IMR-90 (cell line): ENCODE data around the gene UGT2B15. TPM values are rescaled to one million over a fixed set of nuclear protein-coding genes. Genes with fewer than 3 reads are reported as not detected.

Experiments used
- ATAC-seq: fragments of 200-7000 bp; cut with Tn5 transposase; 2 replicates; pipeline ENCODE4 v1.9.1; 2020; ENCODE audit warnings: low read depth, mild to moderate bottlenecking, moderate library complexity
- BruUV-seq: library from RNA; stranded (reverse); fragments of 400-500 nt; replicated peaks from 2 replicates; lab custom pipeline; 2021; lab: Mats Ljungman, UMichigan
- CTCF ChIA-PET: fragments of 300-600 bp; formaldehyde crosslinking; extraction: SDS; loops from one replicate; lab custom pipeline; 2021; ENCODE audit warnings: antibody characterized with exemption; lab: Yijun Ruan, JAX
- POLR2A ChIA-PET: fragments of 300-600 bp; sonication (Branson Sonifier 250); formaldehyde crosslinking; loops from one replicate; lab custom pipeline; 2022; ENCODE audit warnings: antibody characterized with exemption; ENCODE audit not compliant: unreplicated experiment; lab: Charles Lee
- DNase-seq: peaks from one replicate; pipeline ENCODE4 v3.0.0; 2013
- H2AFZ ChIP-seq: replicated peaks from 2 replicates; pipeline ENCODE3; 2013; ENCODE audit warnings: low read length, mild to moderate bottlenecking; ENCODE audit not compliant: poor library complexity
- H2AK5ac ChIP-seq: 2 replicates; pipeline ENCODE4 v1.6.1; 2013; ENCODE audit warnings: low read depth, low read length, inconsistent platforms
- H2AK9ac ChIP-seq: replicated peaks from 2 replicates; pipeline ENCODE3; 2013; ENCODE audit warnings: mild to moderate bottlenecking, low read depth, low read length, moderate library complexity; ENCODE audit not compliant: poor library complexity
- H2BK120ac ChIP-seq: 2 replicates; pipeline ENCODE4 v1.6.1; 2013; ENCODE audit warnings: low read depth, low read length, inconsistent platforms
- H2BK15ac ChIP-seq: 3 replicates; pipeline ENCODE4 v1.6.1; 2013; ENCODE audit warnings: low read depth, low read length, inconsistent platforms
- H2BK20ac ChIP-seq: 2 replicates; pipeline ENCODE4 v1.6.1; 2013; ENCODE audit warnings: low read depth, mild to moderate bottlenecking, inconsistent platforms, low read length, moderate library complexity
- H2BK5ac ChIP-seq: 2 replicates; pipeline ENCODE4 v1.6.1; 2013; ENCODE audit warnings: mild to moderate bottlenecking, low read depth, low read length, inconsistent platforms; ENCODE audit not compliant: poor library complexity, severe bottlenecking
- H3K14ac ChIP-seq: replicated peaks from 2 replicates; pipeline ENCODE4 v1.6.1; 2013; ENCODE audit warnings: low read depth, low read length, inconsistent platforms
- H3K18ac ChIP-seq: 2 replicates; pipeline ENCODE4 v1.6.1; 2013; ENCODE audit warnings: low read depth, low read length, control low read depth
- H3K23ac ChIP-seq: 2 replicates; pipeline ENCODE4 v1.6.1; 2013; ENCODE audit warnings: low read depth, low read length, inconsistent platforms
- H3K27ac ChIP-seq: 2 replicates; pipeline ENCODE4 v1.5.1; 2013; ENCODE audit warnings: mild to moderate bottlenecking, control low read depth, low read length; ENCODE audit not compliant: insufficient read depth
- H3K27me3 ChIP-seq: 2 replicates; pipeline ENCODE4 v1.6.1; 2013; ENCODE audit warnings: low read length; ENCODE audit not compliant: control insufficient read depth, insufficient read depth
- H3K36me3 ChIP-seq: 2 replicates; pipeline ENCODE4 v1.6.1; 2013; ENCODE audit warnings: low read length, mixed read lengths; ENCODE audit not compliant: control insufficient read depth, insufficient read depth
- H3K4ac ChIP-seq: 2 replicates; pipeline ENCODE4 v1.6.1; 2013; ENCODE audit warnings: low read depth, low read length, inconsistent platforms
- H3K4me1 ChIP-seq: 2 replicates; pipeline ENCODE4 v1.6.1; 2013; ENCODE audit warnings: low read length, mixed read lengths; ENCODE audit not compliant: control insufficient read depth, insufficient read depth
- H3K4me2 ChIP-seq: 2 replicates; pipeline ENCODE4 v1.6.1; 2013; ENCODE audit warnings: low read depth, mild to moderate bottlenecking, control low read depth, low read length, moderate library complexity
- H3K4me3 ChIP-seq: 2 replicates; pipeline ENCODE4 v1.5.1; 2013; ENCODE audit warnings: low read depth, mild to moderate bottlenecking, control low read depth, low read length, moderate library complexity; ENCODE audit not compliant: insufficient read depth
- H3K56ac ChIP-seq: 2 replicates; pipeline ENCODE4 v1.6.1; 2013; ENCODE audit warnings: low read length, inconsistent platforms; ENCODE audit not compliant: insufficient read depth; ENCODE audit errors: extremely low read depth
- H3K79me1 ChIP-seq, 2 experiments: 2 replicates each; pipeline ENCODE4 v1.6.1; 2013; ENCODE audit warnings: low read length in 2 of 2, inconsistent platforms in 1 of 2, low read depth in 1 of 2
- H3K9ac ChIP-seq: 2 replicates; pipeline ENCODE4 v1.6.1; 2013; ENCODE audit warnings: low read depth, low read length, control low read depth
- H3K9me1 ChIP-seq: 2 replicates; pipeline ENCODE4 v1.6.1; 2013; ENCODE audit warnings: low read length, inconsistent platforms; ENCODE audit not compliant: insufficient read depth
- H3K9me3 ChIP-seq: 2 replicates; pipeline ENCODE4 v1.6.1; 2013; ENCODE audit warnings: low read length; ENCODE audit not compliant: control insufficient read depth, insufficient read depth
- H4K20me1 ChIP-seq: 2 replicates; pipeline ENCODE4 v1.6.1; 2013; ENCODE audit warnings: low read length, inconsistent platforms; ENCODE audit not compliant: insufficient read depth
- H4K5ac ChIP-seq: 2 replicates; pipeline ENCODE4 v1.6.1; 2013; ENCODE audit warnings: mild to moderate bottlenecking, low read depth, low read length, control low read depth
- H4K8ac ChIP-seq, 2 experiments: 2 replicates each; pipeline ENCODE4 v1.6.1; 2013; ENCODE audit warnings: low read depth in 2 of 2, low read length in 2 of 2, control low read depth in 1 of 2, inconsistent platforms in 1 of 2
- H4K91ac ChIP-seq: 2 replicates; pipeline ENCODE4 v1.6.1; 2013; ENCODE audit warnings: low read depth, low read length, inconsistent platforms; ENCODE audit not compliant: insufficient read depth
- BHLHE40 ChIP-seq: fragments of 150-350 bp; IDR thresholded peaks from 2 replicates; pipeline ENCODE4 v1.6.1; 2016; ENCODE audit warnings: mild to moderate bottlenecking, low read depth, low read length
- CEBPB ChIP-seq: IDR thresholded peaks from 2 replicates; pipeline ENCODE4 v1.6.1; 2012; ENCODE audit warnings: low read depth, low read length, improper control_type of control experiment
- CHD1 ChIP-seq: IDR thresholded peaks from 2 replicates; pipeline ENCODE4 v1.6.1; 2012; ENCODE audit warnings: low read depth, low read length, improper control_type of control experiment
- FOS ChIP-seq: fragments of 150-350 bp; IDR thresholded peaks from 2 replicates; pipeline ENCODE4 v1.6.1; 2016; ENCODE audit warnings: low read depth, low read length
- MAFK ChIP-seq: IDR thresholded peaks from 2 replicates; pipeline ENCODE4 v1.6.1; 2012; ENCODE audit warnings: low read depth, low read length, improper control_type of control experiment
- MAZ ChIP-seq: IDR thresholded peaks from 2 replicates; pipeline ENCODE4 v1.6.1; 2012; ENCODE audit warnings: low read depth, mild to moderate bottlenecking, low read length, improper control_type of control experiment, moderate library complexity, borderline replicate concordance
- NFE2L2 ChIP-seq: fragments of 150-350 bp; IDR thresholded peaks from 2 replicates; pipeline ENCODE4 v1.6.1; 2016; ENCODE audit warnings: low read depth, mild to moderate bottlenecking, low read length
- POLR2A ChIP-seq: IDR thresholded peaks from 2 replicates; pipeline ENCODE4 v1.6.1; 2012; ENCODE audit warnings: mild to moderate bottlenecking, low read depth, low read length
- RAD21 ChIP-seq: IDR thresholded peaks from 2 replicates; pipeline ENCODE4 v1.6.1; 2012; ENCODE audit warnings: low read length, improper control_type of control experiment
- RCOR1 ChIP-seq: IDR thresholded peaks from 2 replicates; pipeline ENCODE4 v1.6.1; 2012; ENCODE audit warnings: mild to moderate bottlenecking, low read length, improper control_type of control experiment; ENCODE audit not compliant: insufficient replicate concordance
- RFX5 ChIP-seq: IDR thresholded peaks from 2 replicates; pipeline ENCODE4 v1.8.0; 2012; ENCODE audit warnings: low read depth, mild to moderate bottlenecking, low read length, moderate library complexity
- SMC3 ChIP-seq: fragments of 150-350 bp; IDR thresholded peaks from 2 replicates; pipeline ENCODE4 v1.6.1; 2016; ENCODE audit warnings: low read depth, mild to moderate bottlenecking, antibody characterized with exemption, low read length, moderate library complexity
- WGBS, 2 experiments: methylation state at CpG; one replicate each; pipeline versions ENCODE4 v1.1.5 to v1.1.7; 2013; ENCODE audit warnings: missing lambda C conversion rate in 2 of 2; ENCODE audit not compliant: insufficient read length in 1 of 2; ENCODE audit errors: extremely low coverage in 2 of 2; 5-methylcytosine and 5-hydroxymethylcytosine counted together
- dilution Hi-C: fragments of 300-500 bp; cut with HindIII; formaldehyde crosslinking; loops from one replicate; pipeline ENCODE4 v1.14.3; 2018; ENCODE audit warnings: low sequenced_read_pairs; ENCODE audit not compliant: unreplicated experiment
- in situ Hi-C: fragments of 300-500 bp; cut with MboI; formaldehyde crosslinking; loops from 3 replicates; pipeline ENCODE4 v1.14.3; 2019; ENCODE audit warnings: low sequenced_read_pairs, inconsistent platforms, mixed read lengths
- intact Hi-C: fragments of 100-400 bp; cut with micrococcal nuclease; formaldehyde crosslinking; loops from 2 replicates; pipeline ENCODE4 v1.10.0; 2022
- polyA plus RNA-seq, 3 experiments: library from polyadenylated mRNA; depleted of rRNA; stranded (reverse); fragments of >200 nt; gene quantifications; 2 replicates each; pipeline ENCODE4 v1.2.3, GENCODE V29; 2012; ENCODE audit warnings: low replicate concordance in 1 of 3
- total RNA-seq: library from RNA; depleted of rRNA; stranded (reverse); fragments of >200 nt; gene quantifications from 2 replicates; pipeline ENCODE4 v1.2.3, GENCODE V29; 2012
- TF ChIP-seq, protein P1 (sequence below): fragments of 150-350 bp; IDR thresholded peaks from 2 replicates; pipeline ENCODE4 v1.6.1; 2017; ENCODE audit warnings: mild to moderate bottlenecking, antibody characterized with exemption, low read length, low read depth
- TF ChIP-seq, protein P2 (sequence below): fragments of 150-350 bp; IDR thresholded peaks from 2 replicates; pipeline ENCODE4 v1.6.1; 2016; ENCODE audit warnings: low read depth, mild to moderate bottlenecking, low read length, moderate library complexity, borderline replicate concordance

Gene UGT2B15
- total and polyA plus RNA-seq, 2 of the 4 experiments (the other 2 are of a cell fraction) = not detected

DNA sequence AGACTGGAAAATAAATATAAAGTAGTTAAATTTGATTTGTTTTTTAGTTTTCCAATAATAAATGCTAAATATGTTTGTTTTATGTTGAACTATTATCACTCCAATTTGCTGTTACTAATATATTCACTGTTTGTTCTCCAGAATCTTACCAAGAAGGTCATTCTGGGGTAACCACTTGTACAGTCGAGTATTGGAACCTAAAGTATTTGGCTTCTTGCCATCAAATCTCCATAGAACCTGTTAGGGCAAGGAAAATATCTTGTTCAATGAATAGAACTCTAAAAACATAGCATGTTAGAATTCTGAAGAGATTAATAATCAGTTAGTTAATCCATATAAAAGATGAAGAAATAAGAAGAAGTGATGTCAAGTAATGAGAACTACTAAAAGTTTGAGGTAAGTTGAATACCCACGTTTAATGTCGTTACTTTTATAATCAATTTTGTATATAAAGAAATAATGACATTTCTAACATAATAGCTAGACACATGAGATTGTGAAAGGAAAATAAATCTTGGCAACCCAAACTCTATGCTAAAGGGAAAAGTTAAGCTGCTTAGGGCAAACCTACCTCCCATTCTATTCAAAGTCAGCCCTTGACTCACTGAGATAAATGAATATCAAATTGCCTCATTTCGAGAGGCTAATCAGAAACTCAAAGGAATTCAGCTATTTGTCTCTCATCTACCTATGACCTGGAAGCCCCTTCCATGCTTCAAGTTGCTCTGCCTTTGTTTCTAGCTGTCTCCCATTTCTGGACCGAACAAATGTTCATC lies 15.3 kb downstream of the UGT2B15 start:
- Histone ChIP-seq H3K4me1 (no peaks in the 10 kb centered on the region), H3K9me1 (no peaks in the 10 kb centered on the region), H3K79me1 (no peaks in the 10 kb centered on the region), H3K27me3 (no peaks in the 10 kb centered on the region), H3K27ac (no peak overlapping the region), H3K9me3 (no peaks in the 10 kb centered on the region), H2AK9ac (no peak overlapping the region), H3K23ac (no peak overlapping the region), H4K91ac (no peak overlapping the region), H3K4me2 (no peak overlapping the region), H2BK20ac (no peak overlapping the region), H2AFZ (no peak overlapping the region), H4K8ac (no peak overlapping the region), H4K5ac (no peak overlapping the region), H3K36me3 (no peaks in the 10 kb centered on the region), H3K4ac (no peak overlapping the region), H2AK5ac (no peak overlapping the region), H3K4me3 (no peak overlapping the region), H2BK15ac (no peak overlapping the region), H3K18ac (no peak overlapping the region), H2BK5ac (no peak overlapping the region), H4K20me1 (no peaks in the 10 kb centered on the region), H3K9ac (no peak overlapping the region), H3K56ac (no peak overlapping the region), H2BK120ac (no peak overlapping the region), H3K14ac (no peak overlapping the region)
- in situ Hi-C loops = no loop called here
- TF ChIP-seq RCOR1 = no peak
- TF ChIP-seq BHLHE40 = no peak
- no peak for TF ChIP-seq CEBPB
- TF ChIP-seq, protein P1, sequence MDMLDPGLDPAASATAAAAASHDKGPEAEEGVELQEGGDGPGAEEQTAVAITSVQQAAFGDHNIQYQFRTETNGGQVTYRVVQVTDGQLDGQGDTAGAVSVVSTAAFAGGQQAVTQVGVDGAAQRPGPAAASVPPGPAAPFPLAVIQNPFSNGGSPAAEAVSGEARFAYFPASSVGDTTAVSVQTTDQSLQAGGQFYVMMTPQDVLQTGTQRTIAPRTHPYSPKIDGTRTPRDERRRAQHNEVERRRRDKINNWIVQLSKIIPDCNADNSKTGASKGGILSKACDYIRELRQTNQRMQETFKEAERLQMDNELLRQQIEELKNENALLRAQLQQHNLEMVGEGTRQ = no peak
- TF ChIP-seq CHD1 = no peak
- TF ChIP-seq NFE2L2 = no peak
- no peak for TF ChIP-seq RAD21
- TF ChIP-seq, protein P2, sequence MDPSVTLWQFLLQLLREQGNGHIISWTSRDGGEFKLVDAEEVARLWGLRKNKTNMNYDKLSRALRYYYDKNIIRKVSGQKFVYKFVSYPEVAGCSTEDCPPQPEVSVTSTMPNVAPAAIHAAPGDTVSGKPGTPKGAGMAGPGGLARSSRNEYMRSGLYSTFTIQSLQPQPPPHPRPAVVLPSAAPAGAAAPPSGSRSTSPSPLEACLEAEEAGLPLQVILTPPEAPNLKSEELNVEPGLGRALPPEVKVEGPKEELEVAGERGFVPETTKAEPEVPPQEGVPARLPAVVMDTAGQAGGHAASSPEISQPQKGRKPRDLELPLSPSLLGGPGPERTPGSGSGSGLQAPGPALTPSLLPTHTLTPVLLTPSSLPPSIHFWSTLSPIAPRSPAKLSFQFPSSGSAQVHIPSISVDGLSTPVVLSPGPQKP = no peak
- no peak for TF ChIP-seq MAFK
- TF ChIP-seq RFX5 = no peak
- no peak for TF ChIP-seq FOS
- TF ChIP-seq POLR2A = no peak
- TF ChIP-seq SMC3 = no peak
- TF ChIP-seq MAZ = no peak
- no peak for ATAC-seq
- POLR2A ChIA-PET = no interaction called here
- DNase-seq = no peak
- CTCF ChIA-PET = interaction anchor here (0.5 kb wide), 1 partner anchor 515 kb away, joined by 3 read pairs; no protein-coding TSS in a partner anchor
- 0% methylated on average over 1 of the region's 5 CpGs; no CpG with 5 or more reads in 1 of the 2 experiments for WGBS, 2 experiments
- intact Hi-C loops = no loop called here
- dilution Hi-C loops = no loop called here
- no TSS peak for BruUV-seq
